MM.1S (cell line): ENCODE results near the gene RANBP9.

Experiments
- DNase-seq: peaks from one replicate; pipeline ENCODE4 v3.0.0-alpha.2; 2015
- H2AFZ ChIP-seq: fragments of 300-600 bp; sonication (generic); 2 replicates; pipeline ENCODE4 v1.6.0; 2016; ENCODE audit warnings: antibody characterized with exemption, low read length
- H3F3A ChIP-seq: fragments of 300-600 bp; sonication (generic); 2 replicates; pipeline ENCODE4 v1.6.1; 2016; ENCODE audit warnings: mild to moderate bottlenecking, antibody characterized with exemption, low read length, moderate library complexity, mixed read lengths; ENCODE audit not compliant: insufficient read depth
- H3K27ac ChIP-seq: fragments of 300-600 bp; sonication (generic); 2 replicates; pipeline ENCODE4 v1.5.1; 2016; ENCODE audit warnings: mild to moderate bottlenecking, low read length
- H3K27me3 ChIP-seq: fragments of 300-600 bp; sonication (generic); replicated peaks from 2 replicates; pipeline ENCODE4 v1.6.0; 2016; ENCODE audit warnings: low read length; ENCODE audit not compliant: insufficient read depth
- H3K36me3 ChIP-seq: fragments of 300-600 bp; sonication (generic); replicated peaks from 2 replicates; pipeline ENCODE4 v1.6.1; 2016; ENCODE audit warnings: mild to moderate bottlenecking, low read length, mixed read lengths; ENCODE audit not compliant: insufficient read depth
- H3K4me1 ChIP-seq: fragments of 300-600 bp; sonication (generic); 2 replicates; pipeline ENCODE4 v1.6.1; 2016; ENCODE audit warnings: low read length, mixed read lengths
- H3K4me2 ChIP-seq: fragments of 300-600 bp; sonication (generic); 2 replicates; pipeline ENCODE4 v1.6.0; 2016; ENCODE audit warnings: low read depth, low read length
- H3K4me3 ChIP-seq: fragments of 300-600 bp; sonication (generic); 2 replicates; pipeline ENCODE4 v1.5.1; 2016; ENCODE audit warnings: low read length, mixed read lengths
- H3K79me2 ChIP-seq: fragments of 300-600 bp; sonication (generic); 2 replicates; pipeline ENCODE4 v1.6.1; 2016; ENCODE audit warnings: mixed run types, low read length, mixed read lengths
- H3K9ac ChIP-seq: fragments of 300-600 bp; sonication (generic); 2 replicates; pipeline ENCODE4 v1.6.1; 2016; ENCODE audit warnings: low read length, mixed read lengths
- H3K9me2 ChIP-seq: fragments of 300-600 bp; sonication (generic); replicated peaks from 2 replicates; pipeline ENCODE4 v1.6.1; 2016; ENCODE audit warnings: mild to moderate bottlenecking, low read length, mixed read lengths; ENCODE audit not compliant: insufficient read depth
- H3K9me3 ChIP-seq: fragments of 300-600 bp; sonication (generic); replicated peaks from 2 replicates; pipeline ENCODE4 v1.6.1; 2016; ENCODE audit warnings: mild to moderate bottlenecking, low read length, mixed read lengths; ENCODE audit not compliant: insufficient read depth
- H4K20me1 ChIP-seq: fragments of 300-600 bp; sonication (generic); 2 replicates; pipeline ENCODE4 v1.6.1; 2016; ENCODE audit warnings: mild to moderate bottlenecking, low read length, moderate library complexity, mixed read lengths; ENCODE audit not compliant: insufficient read depth
- CTCF ChIP-seq: fragments of 300-600 bp; sonication (generic); IDR thresholded peaks from 2 replicates; pipeline ENCODE4 v1.5.1; 2016; ENCODE audit warnings: antibody characterized with exemption, low read length, mixed read lengths
- EZH2 ChIP-seq: fragments of 300-600 bp; sonication (generic); optimal IDR thresholded peaks from 2 replicates; pipeline ENCODE3; 2017; ENCODE audit warnings: low read depth, mild to moderate bottlenecking, antibody characterized with exemption, low read length, mixed read lengths
- EZH2phosphoT487 ChIP-seq: fragments of 300-600 bp; sonication (generic); IDR thresholded peaks from 2 replicates; pipeline ENCODE4 v1.6.1; 2018; ENCODE audit warnings: antibody characterized with exemption, low read length

The RANBP9 gene

GRCh38 chr6:13638626-13639025, 73.0 kb downstream of the RANBP9 start:
- peaks cover 6% of the 10 kb centered on the region; the same call in 1 of the 2 replicates for H3K36me3 ChIP-seq
- DNase-seq: no peak
- no peaks in the 10 kb centered on the region for H4K20me1 ChIP-seq
- no peak overlapping the region for H3K4me3 ChIP-seq
- no peaks in the 10 kb centered on the region for H3F3A ChIP-seq
- no peaks in the 10 kb centered on the region for H3K9me2 ChIP-seq
- H3K27me3 ChIP-seq: no peaks in the 10 kb centered on the region
- H3K9ac ChIP-seq: no peak overlapping the region
- no peaks in the 10 kb centered on the region for H3K79me2 ChIP-seq
- no peak overlapping the region for H3K4me2 ChIP-seq
- H3K27ac ChIP-seq: no peak overlapping the region
- no peaks in the 10 kb centered on the region for H3K4me1 ChIP-seq
- H2AFZ ChIP-seq: no peak overlapping the region
- no peaks in the 10 kb centered on the region for H3K9me3 ChIP-seq
- TF ChIP-seq CTCF (no peak), EZH2phosphoT487 (no peak), EZH2 (no peak)

- H2AFZ ChIP-seq: no peak overlapping the region
- no peak overlapping the region for H3K4me3 ChIP-seq
- no peak for DNase-seq
- no peak overlapping the region for H3K9ac ChIP-seq
- peaks cover 6% of the 10 kb centered on the region; the same call in 1 of the 2 replicates for H3K36me3 ChIP-seq
- H3F3A ChIP-seq: no peaks in the 10 kb centered on the region
- H3K4me1 ChIP-seq: no peaks in the 10 kb centered on the region
- no peak overlapping the region for H3K4me2 ChIP-seq
- H3K79me2 ChIP-seq: no peaks in the 10 kb centered on the region
- H3K9me2 ChIP-seq: no peaks in the 10 kb centered on the region
- H3K9me3 ChIP-seq: no peaks in the 10 kb centered on the region
- H4K20me1 ChIP-seq: no peaks in the 10 kb centered on the region
- TF ChIP-seq EZH2 (no peak), CTCF (no peak), EZH2phosphoT487 (no peak)
- no peaks in the 10 kb centered on the region for H3K27me3 ChIP-seq
- H3K27ac ChIP-seq: no peak overlapping the region
These were observed 73.6 kb downstream of the RANBP9 start for GRCh38 chr6:13638014-13638413.

- H3K9me2 ChIP-seq: no peaks in the 10 kb centered on the region
- no peak overlapping the region for H2AFZ ChIP-seq
- 0 out of 2 replicates have a peak, but pooled peaks cover 10% of the 10 kb centered on the region for H3K36me3 ChIP-seq
- H3K9ac ChIP-seq: no peak overlapping the region
- no peak for DNase-seq
- H3K4me3 ChIP-seq: no peak overlapping the region
- H3F3A ChIP-seq: no peaks in the 10 kb centered on the region
- TF ChIP-seq CTCF: no peak
- no peak for TF ChIP-seq EZH2phosphoT487
- TF ChIP-seq EZH2: no peak
- H3K27me3 ChIP-seq: no peaks in the 10 kb centered on the region
- no peaks in the 10 kb centered on the region for H3K9me3 ChIP-seq
- no peaks in the 10 kb centered on the region for H3K79me2 ChIP-seq
- H4K20me1 ChIP-seq: no peaks in the 10 kb centered on the region
- no peak overlapping the region for H3K4me2 ChIP-seq
- no peaks in the 10 kb centered on the region for H3K4me1 ChIP-seq
- no peak overlapping the region for H3K27ac ChIP-seq
These were observed 75.5 kb downstream of the RANBP9 start for GRCh38 chr6:13635948-13636658.
